ENCODE results near the gene KCNE4. TPM values are rescaled to one million over a fixed set of nuclear protein-coding genes. Genes with fewer than 3 reads are reported as not detected.

Gene KCNE4
- total RNA-seq, 1 donor: 37.6 TPM

DNA sequence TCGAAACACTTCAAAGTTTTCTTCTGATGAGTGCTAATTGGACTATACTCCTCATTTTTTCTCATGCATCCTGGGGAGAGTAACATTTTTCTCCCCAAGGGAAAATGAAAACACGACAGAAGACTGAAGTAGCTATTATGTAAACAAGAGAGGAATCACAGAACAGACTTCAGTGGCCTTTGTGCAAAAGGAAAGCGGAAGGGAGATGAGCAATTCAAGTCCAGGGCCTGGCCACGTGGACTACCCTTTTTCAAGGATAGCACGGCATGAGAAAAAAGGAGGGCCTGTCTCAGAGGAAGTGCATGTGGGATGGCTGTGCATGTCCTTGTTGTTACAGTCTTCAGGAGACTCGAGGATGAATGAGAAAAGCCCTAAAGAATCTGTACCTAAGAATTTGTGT is 43.8 kb upstream of the KCNE4 start:
- H3K9me3 ChIP-seq (ENCODE audit: low read depth, low read length): no peaks in the 10 kb centered on the region
- TF ChIP-seq, protein P1, sequence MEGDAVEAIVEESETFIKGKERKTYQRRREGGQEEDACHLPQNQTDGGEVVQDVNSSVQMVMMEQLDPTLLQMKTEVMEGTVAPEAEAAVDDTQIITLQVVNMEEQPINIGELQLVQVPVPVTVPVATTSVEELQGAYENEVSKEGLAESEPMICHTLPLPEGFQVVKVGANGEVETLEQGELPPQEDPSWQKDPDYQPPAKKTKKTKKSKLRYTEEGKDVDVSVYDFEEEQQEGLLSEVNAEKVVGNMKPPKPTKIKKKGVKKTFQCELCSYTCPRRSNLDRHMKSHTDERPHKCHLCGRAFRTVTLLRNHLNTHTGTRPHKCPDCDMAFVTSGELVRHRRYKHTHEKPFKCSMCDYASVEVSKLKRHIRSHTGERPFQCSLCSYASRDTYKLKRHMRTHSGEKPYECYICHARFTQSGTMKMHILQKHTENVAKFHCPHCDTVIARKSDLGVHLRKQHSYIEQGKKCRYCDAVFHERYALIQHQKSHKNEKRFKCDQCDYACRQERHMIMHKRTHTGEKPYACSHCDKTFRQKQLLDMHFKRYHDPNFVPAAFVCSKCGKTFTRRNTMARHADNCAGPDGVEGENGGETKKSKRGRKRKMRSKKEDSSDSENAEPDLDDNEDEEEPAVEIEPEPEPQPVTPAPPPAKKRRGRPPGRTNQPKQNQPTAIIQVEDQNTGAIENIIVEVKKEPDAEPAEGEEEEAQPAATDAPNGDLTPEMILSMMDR (IDR thresholded peaks at IDR 0.05; ENCODE audit: extremely low read depth, low read depth, low read length): no peak
- H3K79me2 ChIP-seq (ENCODE audit: insufficient read depth, low read length): no peaks in the 10 kb centered on the region
- no peaks in the 10 kb centered on the region for H3K27me3 ChIP-seq (ENCODE audit: insufficient read depth, low read length)
- DNase-seq (ENCODE audit: insufficient read length, low spot score, missing footprints): peak; percentile 77
- H3K27ac ChIP-seq (ENCODE audit: low read depth, low read length): peak overlapping the region; percentile 85
- H3K4me3 ChIP-seq (ENCODE audit: insufficient read depth, low read length): no peak overlapping the region
- H3K36me3 ChIP-seq (ENCODE audit: insufficient read depth, low read length): no peaks in the 10 kb centered on the region
- no peaks in the 10 kb centered on the region for H4K20me1 ChIP-seq (ENCODE audit: insufficient read depth, low read length)
- peaks cover 39% of the 10 kb centered on the region for H3K4me1 ChIP-seq (ENCODE audit: insufficient read depth, low read length)
- peak overlapping the region; percentile 1 for H3K4me2 ChIP-seq (ENCODE audit: insufficient read depth, low read length)
- H2AFZ ChIP-seq (ENCODE audit: low read length): no peak overlapping the region

DNA sequence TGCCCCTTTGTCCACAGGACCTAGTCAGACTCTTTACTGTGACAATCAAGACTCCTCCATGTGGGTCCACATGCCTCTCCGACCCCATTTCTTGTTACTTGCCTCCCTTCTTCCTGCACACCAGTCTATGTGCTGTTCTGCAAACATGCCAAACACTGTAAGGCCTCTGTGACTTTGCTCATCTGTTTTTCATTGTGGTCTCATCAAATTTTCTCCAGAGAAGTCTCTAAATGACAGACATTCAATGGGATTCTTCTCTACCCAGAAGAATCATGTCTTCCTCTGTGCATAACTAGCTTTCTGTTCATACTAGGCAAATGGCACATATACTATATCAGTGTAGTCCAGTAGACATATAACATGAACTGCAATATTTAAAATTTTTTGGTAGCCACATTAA is 43.0 kb upstream of the KCNE4 start:
- H4K20me1 ChIP-seq (ENCODE audit: insufficient read depth, low read length): no peaks in the 10 kb centered on the region
- no peak for DNase-seq (ENCODE audit: insufficient read length, low spot score, missing footprints)
- H3K9me3 ChIP-seq (ENCODE audit: low read depth, low read length): no peaks in the 10 kb centered on the region
- H3K4me1 ChIP-seq (ENCODE audit: insufficient read depth, low read length): peaks cover 37% of the 10 kb centered on the region
- H3K79me2 ChIP-seq (ENCODE audit: insufficient read depth, low read length): no peaks in the 10 kb centered on the region
- H3K36me3 ChIP-seq (ENCODE audit: insufficient read depth, low read length): no peaks in the 10 kb centered on the region
- H3K27ac ChIP-seq (ENCODE audit: low read depth, low read length): peak overlapping the region; percentile 85
- TF ChIP-seq, protein P1 (IDR thresholded peaks at IDR 0.05; ENCODE audit: extremely low read depth, low read depth, low read length): no peak
- no peaks in the 10 kb centered on the region for H3K27me3 ChIP-seq (ENCODE audit: insufficient read depth, low read length)
- H2AFZ ChIP-seq (ENCODE audit: low read length): peak overlapping the region; percentile 27
- no peak overlapping the region for H3K4me3 ChIP-seq (ENCODE audit: insufficient read depth, low read length)
- H3K4me2 ChIP-seq (ENCODE audit: insufficient read depth, low read length): no peak overlapping the region

DNA sequence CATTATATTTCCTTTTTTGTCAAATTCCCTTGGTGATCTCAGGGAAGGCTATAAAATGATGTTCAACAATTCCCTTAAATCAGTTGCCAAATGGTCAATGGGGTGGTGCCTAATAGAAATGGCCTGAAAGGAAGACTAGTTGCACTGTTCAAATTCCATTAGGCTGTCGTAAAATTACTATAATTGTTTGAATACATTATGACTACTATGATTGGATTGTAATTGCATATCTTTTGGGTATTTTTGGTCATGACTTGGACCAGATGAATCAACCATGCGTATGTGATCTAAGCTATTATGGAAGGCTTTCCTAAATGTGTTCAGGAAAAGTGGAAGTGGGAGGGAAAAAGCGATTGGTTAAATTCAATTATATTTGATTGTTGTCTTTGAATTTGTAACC is 41.3 kb upstream of the KCNE4 start:
- Histone ChIP-seq H3K4me3 (ENCODE audit: insufficient read depth, low read length) (no peak overlapping the region), H3K4me2 (ENCODE audit: insufficient read depth, low read length) (peak overlapping the region; percentile 50), H4K20me1 (ENCODE audit: insufficient read depth, low read length) (no peaks in the 10 kb centered on the region), H3K27me3 (ENCODE audit: insufficient read depth, low read length) (no peaks in the 10 kb centered on the region), H3K36me3 (ENCODE audit: insufficient read depth, low read length) (no peaks in the 10 kb centered on the region), H3K79me2 (ENCODE audit: insufficient read depth, low read length) (no peaks in the 10 kb centered on the region), H2AFZ (ENCODE audit: low read length) (peak overlapping the region; percentile 52), H3K4me1 (ENCODE audit: insufficient read depth, low read length) (peaks cover 34% of the 10 kb centered on the region), H3K27ac (ENCODE audit: low read depth, low read length) (peak overlapping the region; percentile 79), H3K9me3 (ENCODE audit: low read depth, low read length) (no peaks in the 10 kb centered on the region)
- TF ChIP-seq, protein P1 (IDR thresholded peaks at IDR 0.05; ENCODE audit: extremely low read depth, low read depth, low read length): no peak
- DNase-seq (ENCODE audit: insufficient read length, low spot score, missing footprints): peak; percentile 75

DNA sequence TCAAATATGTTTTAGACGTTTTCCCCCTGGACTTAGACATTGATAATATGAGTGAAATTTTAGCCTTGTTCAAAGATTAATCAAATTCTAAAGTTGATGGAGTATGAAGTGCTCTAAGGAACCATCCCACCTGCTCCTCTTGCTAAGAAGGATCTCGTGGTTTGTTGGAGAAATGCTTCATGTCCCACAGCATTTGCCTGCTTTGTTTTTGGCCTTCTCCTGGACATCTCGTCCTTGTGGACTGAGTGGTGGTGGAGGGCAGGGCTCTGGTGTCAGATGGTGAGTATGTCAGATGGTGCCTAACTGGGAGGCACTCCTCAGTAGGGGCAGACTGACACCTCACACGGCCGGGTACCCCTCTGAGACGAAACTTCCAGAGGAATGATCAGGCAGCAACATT is 39.7 kb upstream of the KCNE4 start:
- Histone ChIP-seq H4K20me1 (ENCODE audit: insufficient read depth, low read length) (no peaks in the 10 kb centered on the region), H3K4me3 (ENCODE audit: insufficient read depth, low read length) (no peak overlapping the region), H3K4me1 (ENCODE audit: insufficient read depth, low read length) (peaks cover 31% of the 10 kb centered on the region), H3K4me2 (ENCODE audit: insufficient read depth, low read length) (no peak overlapping the region), H3K36me3 (ENCODE audit: insufficient read depth, low read length) (no peaks in the 10 kb centered on the region), H3K9me3 (ENCODE audit: low read depth, low read length) (no peaks in the 10 kb centered on the region), H3K27me3 (ENCODE audit: insufficient read depth, low read length) (no peaks in the 10 kb centered on the region), H3K79me2 (ENCODE audit: insufficient read depth, low read length) (no peaks in the 10 kb centered on the region), H2AFZ (ENCODE audit: low read length) (no peak overlapping the region), H3K27ac (ENCODE audit: low read depth, low read length) (no peak overlapping the region)
- no peak for DNase-seq (ENCODE audit: insufficient read length, low spot score, missing footprints)
- TF ChIP-seq, protein P1 (IDR thresholded peaks at IDR 0.05; ENCODE audit: extremely low read depth, low read depth, low read length): no peak

Data from osteoblast (primary cell).